GM18873 (cell line): ENCODE results near the gene TENM4.

Experiments
- ATAC-seq: cut with Tn5 transposase; IDR thresholded peaks from one replicate; pipeline ENCODE4 v1.9.1; 2021; ENCODE audit warnings: mild to moderate bottlenecking, moderate library complexity, moderate number of reproducible peaks; ENCODE audit not compliant: unreplicated experiment, low FRiP score

The TENM4 gene

GRCh38 chr11:79262221-79262620 lies 178.6 kb downstream of the TENM4 start:
- ATAC-seq: no peak

- ATAC-seq: no peak
Observed at GRCh38 chr11:79261684-79262083, 179.1 kb downstream of the TENM4 start.

GRCh38 chr11:79259800-79260199 lies 181.0 kb downstream of the TENM4 start:
- ATAC-seq: no peak

- no peak for ATAC-seq
Observed at GRCh38 chr11:79258576-79258975, 182.3 kb downstream of the TENM4 start.

- no peak for ATAC-seq
Observed at GRCh38 chr11:79255965-79256364, 184.9 kb downstream of the TENM4 start.

GRCh38 chr11:79253280-79253679 lies 187.6 kb downstream of the TENM4 start:
- no peak for ATAC-seq

GRCh38 chr11:79249295-79249993 lies 191.4 kb downstream of the TENM4 start:
- no peak for ATAC-seq

GRCh38 chr11:79244798-79245197 lies 196.0 kb downstream of the TENM4 start:
- ATAC-seq: no peak

GRCh38 chr11:79244241-79244772 lies 196.5 kb downstream of the TENM4 start:
- ATAC-seq: no peak

- no peak for ATAC-seq
Observed at GRCh38 chr11:79243422-79244210, 197.2 kb downstream of the TENM4 start.

- ATAC-seq: no peak
Observed at GRCh38 chr11:79242616-79243015, 198.2 kb downstream of the TENM4 start.

GRCh38 chr11:79241852-79242241 lies 199.0 kb downstream of the TENM4 start:
- no peak for ATAC-seq

- ATAC-seq: no peak
Observed at GRCh38 chr11:79241205-79241851, 199.5 kb downstream of the TENM4 start.

GRCh38 chr11:79237703-79238102 lies 203.1 kb downstream of the TENM4 start:
- ATAC-seq: no peak

GRCh38 chr11:79237091-79237490 lies 203.7 kb downstream of the TENM4 start:
- no peak for ATAC-seq

- no peak for ATAC-seq
Observed at GRCh38 chr11:79236541-79236971, 204.3 kb downstream of the TENM4 start.

GRCh38 chr11:79235696-79236095 lies 205.1 kb downstream of the TENM4 start:
- ATAC-seq: no peak

- no peak for ATAC-seq
Observed at GRCh38 chr11:79232346-79232745, 208.5 kb downstream of the TENM4 start.

- ATAC-seq: no peak
Observed at GRCh38 chr11:79229047-79229446, 211.8 kb downstream of the TENM4 start.

- no peak for ATAC-seq
Observed at GRCh38 chr11:79227767-79228755, 212.8 kb downstream of the TENM4 start.
